HG03571 (cell line): ENCODE data around the gene SPOCK2.

ENCODE experiments used
- ATAC-seq: cut with Tn5 transposase; IDR thresholded peaks from one replicate; pipeline ENCODE4 v1.9.1; 2021; ENCODE audit not compliant: unreplicated experiment

Gene SPOCK2

GRCh38 chr10:72073708-72074573 is 14.4 kb downstream of the SPOCK2 start:
- ATAC-seq, result no peak

- no peak for ATAC-seq
Observed at GRCh38 chr10:72072639-72073038, 15.7 kb downstream of the SPOCK2 start.

GRCh38 chr10:72072046-72072445 is 16.3 kb downstream of the SPOCK2 start:
- ATAC-seq, result no peak

- ATAC-seq, result no peak
Observed at GRCh38 chr10:72069751-72070526, 18.4 kb downstream of the SPOCK2 start.

GRCh38 chr10:72068901-72069446 is 19.4 kb downstream of the SPOCK2 start:
- ATAC-seq, result no peak

- no peak for ATAC-seq
Observed at GRCh38 chr10:72068126-72068765, 20.1 kb downstream of the SPOCK2 start.

GRCh38 chr10:72067463-72068125 is 20.8 kb downstream of the SPOCK2 start:
- ATAC-seq, result no peak

GRCh38 chr10:72066318-72067284 is 21.8 kb downstream of the SPOCK2 start:
- ATAC-seq, result no peak

- ATAC-seq, result no peak
Observed at GRCh38 chr10:72065439-72066025, 22.8 kb downstream of the SPOCK2 start.

GRCh38 chr10:72063703-72064391 is 24.5 kb downstream of the SPOCK2 start:
- no peak for ATAC-seq

- no peak for ATAC-seq
Observed at GRCh38 chr10:72062832-72063702, 25.3 kb downstream of the SPOCK2 start.

- no peak for ATAC-seq
Observed at GRCh38 chr10:72062382-72062781, 26.0 kb downstream of the SPOCK2 start.

GRCh38 chr10:72061930-72062329 is 26.4 kb downstream of the SPOCK2 start:
- no peak for ATAC-seq

- ATAC-seq, result no peak
Observed at GRCh38 chr10:72061491-72061890, 26.9 kb downstream of the SPOCK2 start.

- ATAC-seq, result no peak
Observed at GRCh38 chr10:72059843-72060822, 28.2 kb downstream of the SPOCK2 start.

GRCh38 chr10:72058989-72059842 is 29.1 kb downstream of the SPOCK2 start:
- ATAC-seq, result no peak
